ENCODE results near the gene CPHXL.
A peak's percentile ranks its signal among the peaks of the same experiment; 100 is the strongest.

Gene CPHXL

DNA sequence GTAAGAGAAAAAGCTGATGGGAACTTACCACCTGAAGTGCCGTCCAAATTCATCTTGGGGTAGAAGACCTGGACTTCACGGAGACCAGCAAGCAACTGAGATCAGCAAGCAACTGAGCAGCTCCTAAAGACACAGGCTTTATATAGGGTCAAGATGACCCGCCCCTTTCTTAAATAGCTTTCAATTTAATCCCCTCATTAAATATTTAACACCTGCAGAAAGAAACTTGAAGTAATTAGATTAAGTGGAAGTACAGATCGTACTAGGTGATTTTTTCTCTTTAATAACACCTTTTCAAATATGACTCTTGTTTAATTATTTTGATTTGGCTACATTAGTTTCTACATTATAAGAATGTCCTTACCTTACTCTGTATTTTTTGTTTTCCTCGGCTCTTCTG lies at the start of gene CPHXL:
Gene CPHXL, minus strand, starts transcription at position 101 of the 400 bp plus-strand sequence. Its CDS starts 48 bp downstream, at position 53.
- peak; percentile 65 for DNase-seq

DNA sequence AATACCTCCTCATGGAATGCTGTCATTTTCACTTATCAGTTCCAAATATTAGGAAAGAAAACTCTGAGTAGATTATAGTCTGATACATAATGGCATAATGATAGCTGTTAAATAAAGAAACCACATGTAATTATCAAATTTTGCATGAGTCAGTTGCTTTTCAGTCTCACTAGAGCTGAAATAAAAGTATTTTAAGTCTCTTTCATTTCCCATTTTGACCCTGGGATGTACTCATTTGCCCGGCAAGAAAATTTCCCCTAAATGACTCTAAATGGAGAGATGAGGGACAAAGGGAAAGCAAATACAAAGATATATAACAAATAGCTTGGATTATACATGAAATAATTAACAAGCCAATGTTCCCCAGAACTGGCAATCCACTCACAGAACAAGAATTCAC lies 47.9 kb upstream of the CPHXL start:
- DNase-seq, result no peak

DNA sequence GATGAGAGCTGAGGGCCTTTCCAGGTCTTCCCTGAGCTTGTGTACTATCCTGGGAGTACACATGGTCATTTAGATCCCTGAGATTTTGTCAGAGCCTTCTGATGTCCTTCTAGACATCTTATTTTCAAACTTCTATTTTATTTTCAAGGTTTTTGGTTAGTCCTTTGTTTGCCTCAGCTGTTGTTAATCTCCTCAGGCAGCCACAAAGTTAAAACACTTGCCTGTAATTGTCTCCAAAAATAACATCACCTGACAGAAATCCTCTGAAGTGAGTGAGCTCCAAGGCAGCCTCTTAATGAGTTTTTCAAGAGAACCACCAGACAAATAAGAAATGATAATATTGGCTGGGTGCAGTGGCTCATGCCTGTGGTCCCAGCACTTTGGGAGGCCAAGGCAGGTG lies 43.8 kb upstream of the CPHXL start:
- no peak for DNase-seq

DNA sequence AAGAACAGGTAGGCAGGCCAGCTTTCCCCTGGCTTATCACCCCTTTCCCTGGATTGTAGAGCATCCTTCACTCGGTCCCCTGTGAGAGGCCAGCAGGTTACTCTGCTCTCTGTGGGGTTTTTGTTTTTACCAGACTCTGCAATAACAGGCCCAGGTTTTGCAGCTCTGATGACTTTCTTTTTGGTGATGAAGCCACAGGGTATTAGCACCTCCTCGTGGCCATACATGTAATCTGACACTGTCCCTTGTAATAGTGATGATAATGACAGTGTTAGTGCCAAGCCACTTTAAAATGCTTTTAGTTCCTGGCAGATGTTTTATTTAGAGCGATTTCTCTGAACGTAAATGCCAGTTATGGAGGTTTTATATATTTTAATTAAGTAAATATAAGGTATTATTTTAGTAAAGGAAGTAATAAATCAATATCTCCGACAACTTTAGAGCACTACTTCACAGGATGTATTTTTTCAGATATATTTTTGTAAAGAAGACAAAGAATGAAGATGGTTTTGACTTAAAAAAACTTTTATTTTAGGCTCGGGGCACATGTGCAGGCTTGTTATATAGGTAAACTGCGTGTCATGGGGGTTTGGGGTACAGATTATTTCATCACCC lies 38.0 kb upstream of the CPHXL start:
- peak; percentile 82 for DNase-seq

DNA sequence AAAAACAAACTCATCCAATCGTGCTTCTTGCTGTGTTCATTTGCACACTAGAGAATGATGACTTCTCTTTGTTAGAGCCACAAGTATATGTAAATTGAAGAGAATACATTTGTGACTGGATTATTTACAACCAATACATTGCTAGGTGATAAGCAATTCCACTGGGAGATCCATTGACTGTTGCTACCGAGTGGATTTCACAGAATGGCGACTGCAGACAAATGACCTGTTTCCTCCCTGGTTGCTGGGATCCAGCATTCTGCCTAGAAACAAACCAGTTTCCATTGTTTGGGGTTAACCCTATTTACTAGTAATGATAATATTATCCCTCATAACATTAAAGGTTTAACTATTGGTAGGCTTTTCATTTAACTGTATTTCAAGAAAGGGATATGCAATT lies 36.9 kb upstream of the CPHXL start:
- no peak for DNase-seq

DNA sequence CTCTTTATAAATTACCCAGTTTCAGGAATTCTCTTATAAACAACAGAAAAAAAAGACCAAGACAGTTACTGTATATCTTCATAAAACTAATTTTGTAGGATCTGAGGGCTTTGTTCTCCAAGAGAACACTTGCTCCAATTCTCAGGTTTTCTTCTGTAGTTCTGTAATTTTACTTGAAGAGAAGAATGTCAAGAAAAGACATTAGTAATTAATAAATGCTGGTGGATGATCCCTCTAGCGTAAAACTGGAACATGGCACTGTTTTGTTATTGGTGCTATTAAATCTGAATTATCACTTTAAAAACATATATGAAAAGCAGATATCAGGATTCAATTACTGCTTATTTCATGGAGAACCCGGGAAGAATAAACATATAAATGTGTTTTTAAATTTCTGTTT lies 36.5 kb upstream of the CPHXL start:
- DNase-seq, result no peak

DNA sequence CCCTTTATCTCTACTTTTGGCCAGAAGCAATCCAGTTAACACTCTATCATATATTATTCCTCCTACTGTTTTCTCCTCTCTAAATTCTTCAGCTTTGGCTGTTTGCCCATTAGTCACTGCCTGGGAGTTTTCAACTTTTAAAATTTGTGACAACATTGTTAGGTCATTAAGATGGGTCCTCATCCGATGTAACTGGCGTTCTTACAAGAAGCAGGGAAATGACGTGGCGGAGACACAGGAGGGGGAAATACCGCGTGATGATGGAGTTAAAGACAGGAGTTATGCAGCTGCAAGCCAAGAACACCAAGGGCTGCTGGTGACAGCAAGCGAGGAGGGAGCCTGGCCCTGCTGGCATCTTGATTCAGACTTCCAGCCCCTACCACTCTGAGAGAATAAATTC lies 34.8 kb upstream of the CPHXL start:
- DNase-seq, result no peak

DNA sequence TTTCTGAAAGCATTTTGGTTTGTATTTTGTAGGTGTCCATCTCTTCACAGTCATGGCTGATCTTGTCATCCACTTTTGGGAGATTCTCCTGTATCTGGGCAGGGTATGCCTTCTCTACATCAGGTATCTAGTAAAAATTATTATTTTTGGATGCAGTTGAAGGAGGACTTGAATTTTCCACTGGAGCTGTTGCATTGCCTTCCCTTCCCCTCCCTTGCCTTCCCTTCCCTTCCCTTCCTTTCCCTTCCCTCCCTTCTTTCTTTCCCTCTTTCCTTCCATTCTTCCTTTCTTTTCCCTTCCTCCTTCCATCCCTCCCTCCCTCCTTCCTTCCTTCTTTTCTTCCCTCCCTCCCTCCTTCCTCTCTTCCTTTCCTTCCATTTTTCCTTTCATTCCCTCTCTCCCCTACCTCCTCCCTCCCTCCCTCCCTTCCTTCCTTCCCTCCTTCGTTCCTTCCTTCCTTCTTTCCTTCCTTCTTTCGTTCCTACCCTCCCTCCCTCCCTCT lies 33.8 kb upstream of the CPHXL start:
- DNase-seq, result no peak

DNA sequence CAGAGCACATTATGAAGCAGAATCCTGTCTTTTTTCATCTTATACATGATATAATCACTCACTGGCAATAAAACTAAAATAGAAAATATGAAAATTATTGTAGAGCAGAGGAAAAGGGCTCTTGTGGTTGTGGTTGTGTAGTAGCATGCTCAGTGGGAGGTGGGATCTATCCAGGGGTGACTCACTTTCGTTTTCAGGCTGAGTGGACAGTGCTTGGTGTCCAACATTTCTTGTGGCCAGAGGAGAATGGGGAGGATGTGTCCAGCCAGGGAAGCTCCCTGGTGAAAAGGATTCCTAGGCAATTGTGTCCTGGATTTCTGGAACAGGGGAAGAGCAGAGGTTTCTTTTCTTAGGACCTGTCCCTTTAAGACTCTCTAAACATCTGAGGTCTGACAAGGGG lies 31.9 kb upstream of the CPHXL start:
- DNase-seq, result no peak

DNA sequence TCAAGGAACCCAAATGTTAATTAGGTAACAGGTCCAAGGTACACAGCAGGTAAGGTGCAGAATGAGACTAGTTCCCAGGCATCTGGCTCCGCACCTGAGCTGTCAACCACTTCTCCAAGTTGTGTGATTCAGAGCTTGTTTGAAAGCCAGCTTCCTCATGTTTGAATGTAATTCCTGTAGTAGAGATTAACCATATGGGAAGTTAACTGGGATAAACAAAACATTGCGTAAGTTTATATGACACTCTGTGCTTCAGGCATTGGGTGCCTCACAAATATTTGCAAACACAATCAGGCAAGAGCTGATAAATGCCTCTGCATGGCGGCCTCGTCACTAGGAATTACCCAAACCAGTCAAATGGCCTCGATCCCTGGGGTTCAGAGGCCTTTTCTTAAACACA lies 27.9 kb upstream of the CPHXL start:
- no peak for DNase-seq

DNA sequence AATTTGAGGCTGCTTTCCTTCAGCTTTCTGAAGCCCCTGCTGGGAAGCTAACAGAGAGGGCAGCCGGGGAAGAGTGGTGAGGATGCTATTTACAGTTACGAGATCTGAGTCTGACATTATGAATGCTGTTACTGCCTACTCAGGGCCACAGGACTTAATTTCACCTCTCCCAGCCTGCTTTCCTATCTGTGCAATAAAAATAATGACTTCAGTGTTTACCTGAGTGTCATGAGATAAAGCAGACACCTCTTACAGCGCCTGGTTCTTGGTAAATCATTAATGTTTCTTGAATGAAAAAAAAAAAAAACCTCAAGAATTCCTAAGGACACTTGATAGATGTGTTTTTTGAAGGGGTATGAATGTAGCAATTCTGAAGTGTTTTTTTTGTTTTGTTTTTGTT lies 24.2 kb upstream of the CPHXL start:
- no peak for DNase-seq

DNA sequence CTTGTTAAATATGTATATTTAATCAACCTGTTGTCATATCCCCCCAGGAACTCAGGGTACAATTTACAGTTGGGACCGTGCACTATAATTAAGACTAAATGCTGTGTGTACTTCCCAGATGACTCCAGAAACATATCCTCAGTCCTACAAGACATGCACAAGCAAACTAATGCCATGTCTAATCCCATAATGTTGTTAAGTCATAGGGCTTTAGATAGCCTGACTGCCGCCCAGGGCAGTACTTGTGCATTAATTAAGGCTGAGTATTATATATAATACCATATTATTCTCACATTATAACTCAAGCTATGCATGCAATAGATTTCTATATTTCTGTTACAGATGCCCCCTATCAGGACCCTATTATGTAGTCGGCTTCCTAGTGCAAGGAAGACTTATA lies 20.1 kb upstream of the CPHXL start:
- peak; percentile 86 for DNase-seq

DNA sequence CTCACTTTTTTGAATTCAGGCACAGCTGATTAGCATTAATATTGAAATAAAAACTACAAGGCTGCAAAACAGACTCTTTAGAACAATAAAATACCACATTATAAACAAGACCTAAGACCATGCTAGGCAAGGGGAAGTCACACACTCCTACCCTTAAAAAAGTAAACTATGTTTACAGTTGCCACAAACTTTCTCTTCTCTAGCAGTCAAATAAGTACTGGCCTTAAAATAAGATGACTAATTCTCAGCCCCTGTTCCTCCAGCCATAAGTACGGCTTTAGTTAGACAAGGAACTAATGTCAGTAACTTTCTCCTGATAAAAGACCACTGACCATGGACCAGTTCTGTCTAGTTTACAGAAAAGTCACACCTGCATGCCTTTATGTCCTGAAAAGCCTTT lies 19.5 kb upstream of the CPHXL start:
- DNase-seq, result no peak

DNA sequence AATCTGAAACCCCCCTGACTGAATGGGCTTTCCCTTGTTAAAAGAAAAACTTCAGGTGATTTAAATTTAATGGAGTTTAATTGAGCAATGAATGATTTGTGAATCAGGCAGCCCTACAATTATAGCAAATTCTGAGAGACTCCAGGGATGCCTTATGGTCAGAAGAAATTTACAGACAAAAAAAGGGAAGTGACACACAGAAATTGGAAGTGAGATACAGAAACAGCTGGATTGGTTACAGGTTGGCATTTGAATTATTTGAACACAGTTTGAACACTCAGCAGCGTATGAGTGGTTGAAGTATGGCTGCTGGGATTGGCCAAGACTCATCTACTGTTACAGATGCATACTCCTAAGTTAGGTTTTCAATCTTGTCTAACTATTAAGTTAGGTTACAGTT lies 19.0 kb upstream of the CPHXL start:
- DNase-seq, result no peak

DNA sequence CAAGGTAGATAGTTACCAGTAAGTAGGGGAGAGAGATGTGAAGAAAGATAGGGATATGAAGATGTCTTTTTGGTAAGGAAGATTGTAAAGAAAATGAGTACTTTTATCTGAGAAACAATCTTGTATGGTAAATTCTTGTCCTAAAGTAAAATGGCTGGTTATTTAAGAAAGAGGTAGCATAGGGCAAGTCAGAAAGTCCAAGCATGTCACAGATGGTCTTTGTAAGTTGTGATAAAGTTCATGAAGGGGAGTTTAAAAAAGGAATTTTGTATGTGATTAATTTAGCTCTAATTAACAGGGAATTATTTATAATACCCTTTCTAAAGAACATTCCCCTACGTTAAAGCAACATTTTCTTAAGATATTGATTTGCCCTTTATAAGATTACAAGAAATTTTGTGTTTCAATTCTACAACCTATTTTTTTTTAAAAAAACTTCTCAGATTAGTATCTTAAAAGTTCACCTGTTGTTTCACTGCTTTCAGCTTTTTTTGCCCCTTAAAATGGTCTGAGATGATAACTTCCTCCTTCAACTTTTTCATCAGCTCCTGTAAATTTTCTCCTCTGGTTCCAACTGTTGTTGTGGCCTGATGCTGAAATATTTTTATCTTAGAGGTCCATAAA lies 16.2 kb upstream of the CPHXL start:
- DNase-seq, result peak; percentile 17

DNA sequence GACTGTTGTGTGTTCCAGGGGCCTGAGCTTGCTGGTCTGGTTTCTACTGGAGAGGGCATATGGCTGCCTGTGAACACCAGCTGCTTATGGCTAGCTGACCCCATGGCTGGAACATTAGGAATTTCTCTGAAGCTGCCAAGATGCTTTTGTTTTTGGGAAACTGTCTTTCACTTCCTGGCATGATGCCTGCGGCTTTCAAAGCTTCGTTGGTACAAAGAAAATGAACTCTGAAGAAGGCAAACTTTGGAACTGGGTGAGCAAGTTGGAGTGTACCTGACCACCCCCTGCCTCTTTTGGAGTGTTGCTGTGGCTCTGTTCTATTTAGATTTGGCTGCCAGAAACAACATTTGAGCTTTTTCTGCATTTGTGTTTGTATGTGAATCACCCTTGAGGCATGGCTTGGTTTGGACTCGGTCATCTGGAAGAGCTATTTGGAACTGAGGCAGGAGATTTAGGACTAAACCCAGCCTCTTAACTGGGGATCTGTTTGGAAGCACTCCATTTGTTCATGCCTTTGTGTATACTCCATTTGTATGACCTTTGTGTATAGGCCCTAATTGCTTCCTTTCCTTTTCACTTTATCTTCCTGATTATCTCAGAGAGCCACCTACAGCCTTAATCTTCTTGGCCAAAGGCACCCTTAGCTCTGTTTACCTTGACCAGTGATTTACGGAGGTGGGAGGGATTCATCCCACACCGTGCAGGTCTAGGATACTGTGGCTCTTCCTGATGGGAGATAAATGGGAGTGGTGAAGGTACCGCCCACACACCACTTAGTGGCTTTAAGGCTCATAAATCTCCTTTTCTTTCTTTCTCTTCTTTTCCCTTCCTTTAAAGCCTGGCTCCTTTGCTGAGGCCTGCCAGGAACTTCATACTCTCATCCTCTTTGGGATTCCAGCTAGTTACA lies 7.3 kb upstream of the CPHXL start:
- DNase-seq, result no peak

DNA sequence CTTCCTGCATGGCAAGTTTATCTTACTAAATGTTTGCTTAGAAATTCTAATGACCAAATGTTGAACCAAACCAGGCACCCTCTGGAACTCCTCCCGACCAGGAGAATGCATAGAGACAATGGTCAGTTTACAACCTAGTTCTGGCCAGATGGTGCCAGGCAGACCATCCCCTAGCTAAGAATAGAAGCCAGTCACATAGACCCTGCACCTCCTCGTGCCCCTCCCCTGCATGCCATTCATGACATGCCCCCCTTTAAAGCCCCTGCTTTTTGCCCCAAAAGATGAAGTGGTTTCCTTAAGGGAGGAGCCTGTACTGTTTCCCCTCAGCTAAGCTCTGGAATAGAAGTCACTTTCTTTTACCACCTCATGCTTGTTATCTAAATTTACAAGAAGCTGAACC lies 6.6 kb upstream of the CPHXL start:
- no peak for DNase-seq

DNA sequence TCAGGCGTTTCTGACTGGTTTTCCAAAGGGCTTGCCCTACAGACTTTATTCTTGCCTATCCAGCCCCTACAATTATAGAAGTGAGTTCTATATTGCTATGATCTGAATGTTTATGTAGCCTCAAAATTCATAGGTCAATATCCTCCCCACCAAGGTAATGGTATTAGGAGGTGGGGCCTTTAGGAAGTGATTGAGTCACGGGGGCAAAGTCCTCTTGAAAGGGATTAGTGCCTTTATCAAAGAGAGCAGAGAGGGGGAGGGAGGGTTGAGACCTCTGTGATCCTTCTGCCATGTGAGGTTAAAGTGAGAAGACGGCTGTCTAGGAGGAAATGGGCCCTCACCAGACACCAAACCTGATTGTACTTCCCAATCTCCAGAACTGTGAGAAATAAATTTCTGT lies 931 bp upstream of the CPHXL start:
- DNase-seq, result peak; percentile 78

DNA sequence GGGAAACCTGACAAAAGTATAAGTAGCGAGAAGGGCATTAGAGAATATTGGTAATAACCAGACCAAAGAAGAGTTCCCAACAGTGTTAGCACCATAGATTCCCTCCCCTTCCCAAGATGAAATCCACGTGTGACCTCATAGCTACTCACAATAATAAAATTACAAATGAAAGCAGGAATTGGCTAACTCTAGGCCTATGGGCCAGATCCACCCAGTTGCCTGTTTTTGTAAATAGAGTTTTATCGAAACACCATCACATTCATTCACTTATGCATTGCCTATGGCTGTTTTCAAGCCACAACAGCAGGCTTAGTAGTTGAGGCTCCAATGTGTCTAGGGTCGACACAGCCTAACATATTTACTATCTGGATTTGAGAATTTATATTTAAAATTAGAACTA lies 7.8 kb downstream of the CPHXL start:
- no peak for DNase-seq

DNA sequence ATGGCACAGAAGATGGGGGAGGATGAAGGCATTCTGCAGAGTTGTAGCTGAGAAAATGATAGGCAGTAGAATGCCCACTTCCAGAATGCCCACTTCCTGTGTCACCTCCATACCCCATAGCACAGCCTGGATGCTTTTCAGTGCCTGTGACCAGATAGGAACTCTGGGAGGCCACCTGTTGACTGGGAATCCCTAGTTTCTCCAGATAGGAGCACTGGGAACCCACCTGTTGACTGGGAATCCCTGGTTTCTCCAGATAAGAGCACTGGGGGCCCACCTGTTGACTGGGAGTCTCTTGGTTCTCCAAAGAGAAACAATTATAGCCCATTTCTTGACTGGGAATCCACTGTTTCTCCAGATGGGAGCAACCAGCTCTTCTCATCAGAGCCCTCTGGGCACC lies 11.6 kb downstream of the CPHXL start:
- DNase-seq, result no peak

DNA sequence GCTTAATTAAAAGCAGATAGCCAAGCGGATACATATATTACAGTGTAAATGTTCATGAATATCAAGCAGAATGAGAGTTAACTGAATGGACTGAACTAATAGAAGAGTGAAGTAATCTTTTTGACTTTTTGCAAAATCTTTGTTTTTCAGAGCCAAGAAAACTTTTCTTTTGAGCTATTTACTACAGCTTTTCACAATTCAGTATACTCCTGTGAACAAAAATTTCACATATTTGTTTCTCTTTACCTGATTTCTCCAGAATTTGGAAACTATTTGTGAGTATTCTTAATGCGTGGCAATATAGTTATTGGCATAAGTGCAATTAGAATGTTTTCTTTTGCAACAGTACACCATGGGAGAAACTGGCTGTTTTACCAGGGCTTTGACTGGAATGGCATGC lies 15.9 kb downstream of the CPHXL start:
- DNase-seq, result no peak

DNA sequence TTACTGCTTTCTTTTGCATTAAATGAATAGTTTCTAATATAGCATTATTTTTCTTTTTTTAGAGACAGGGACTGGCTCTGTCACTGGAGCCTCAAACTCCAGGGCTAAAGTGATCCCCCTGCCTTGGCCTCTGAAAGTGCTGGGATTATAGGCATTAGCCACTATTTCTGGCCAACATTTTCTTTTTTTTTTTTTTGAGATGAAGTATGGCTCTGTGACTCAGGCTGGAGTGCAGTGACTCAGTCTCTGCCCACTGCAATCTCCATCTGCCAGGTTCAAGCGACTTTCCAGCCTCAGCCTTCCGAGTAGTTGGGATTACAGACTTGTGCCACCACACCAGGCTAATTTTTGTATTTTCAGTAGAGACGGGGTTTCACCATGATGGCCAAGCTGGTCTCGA lies 23.0 kb downstream of the CPHXL start:
- DNase-seq, result no peak

DNA sequence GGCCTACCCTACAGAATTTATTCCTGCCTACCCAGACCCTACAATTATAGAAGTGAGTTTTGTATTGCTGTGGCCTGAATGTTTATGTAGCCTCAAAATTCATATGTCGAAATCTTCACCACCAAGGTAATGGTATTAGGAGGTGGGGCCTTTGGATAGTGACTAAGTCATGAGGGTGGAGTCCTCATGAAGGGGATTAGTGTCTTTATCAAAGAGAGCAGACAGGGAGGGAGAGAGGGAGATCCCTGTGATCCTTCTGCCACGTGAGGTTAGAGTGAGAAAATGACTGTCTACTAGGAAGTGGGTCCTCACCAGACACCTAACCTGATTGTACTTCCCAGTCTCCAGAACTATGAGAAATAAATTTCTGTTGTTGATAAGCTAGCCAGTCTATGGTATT lies 24.0 kb downstream of the CPHXL start:
- DNase-seq, result peak; percentile 90

DNA sequence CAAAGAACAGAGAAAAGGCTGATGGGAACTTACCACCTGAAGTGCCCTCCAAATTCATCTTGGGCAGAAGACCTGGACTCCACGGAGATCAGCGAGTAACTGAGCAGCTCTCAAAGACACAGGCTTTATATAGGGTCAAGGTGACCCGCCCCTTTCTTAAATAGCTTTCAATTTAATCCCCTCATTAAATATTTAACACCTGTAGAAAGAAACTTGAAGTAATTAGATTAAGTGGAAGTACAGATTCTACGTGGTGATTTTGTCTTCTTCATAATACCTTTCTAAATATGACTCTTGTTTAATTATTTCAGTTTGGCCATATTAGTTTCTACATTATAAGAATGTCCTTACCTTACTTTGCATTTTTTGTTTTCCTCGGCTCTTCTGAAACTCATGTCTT lies 24.9 kb downstream of the CPHXL start, which contains the start of gene DUXB:
Gene DUXB, minus strand, starts transcription at position 101 of the 400 bp plus-strand sequence. Its CDS starts 43 bp downstream, at position 58.
- DNase-seq, result peak; percentile 59
